Common myeloid progenitor, CD34-positive (primary cell): ENCODE measurements around the gene NEK9.
"Not testable (repeated sequence)": the region's sequence is repeated elsewhere in the genome, so short reads cannot be mapped to it uniquely, and the experiment has no call there.

Experiments used
- CTCF ChIA-PET: fragments of 350-600 bp; sonication (Branson Sonifier 250); formaldehyde crosslinking; loops from one replicate; lab custom pipeline; 2021; ENCODE audit warnings: antibody characterized with exemption; lab: Charles Lee
- POLR2A ChIA-PET: fragments of 350-600 bp; sonication (Branson Sonifier 250); formaldehyde crosslinking; loops from one replicate; lab custom pipeline; 2021; ENCODE audit warnings: antibody characterized with exemption; lab: Charles Lee
- DNase-seq, 3 donors: peaks; one replicate each; pipeline versions ENCODE4 v3.0.0 to v3.0.0-alpha.2; 2013
- H3K27ac ChIP-seq, 2 experiments: 1 replicate in 1 of 2; 2 replicates in 1 of 2; pipeline ENCODE4 v1.7.0; 2013; ENCODE audit warnings: inconsistent platforms in 2 of 2, low read length in 2 of 2, mild to moderate bottlenecking in 2 of 2, low read depth in 1 of 2, moderate library complexity in 1 of 2; ENCODE audit not compliant: severe bottlenecking in 2 of 2, insufficient read depth in 1 of 2, poor library complexity in 1 of 2
- H3K27me3 ChIP-seq, 5 experiments: replicated peaks in 2 of 5; 1 replicate in 3 of 5; 2 replicates in 2 of 5; pipeline versions ENCODE4 v1.6.1 to v1.7.0; 2013; ENCODE audit warnings: low read length in 4 of 5, mild to moderate bottlenecking in 2 of 5, moderate library complexity in 2 of 5, inconsistent platforms in 1 of 5; ENCODE audit not compliant: insufficient read depth in 5 of 5, control insufficient read depth in 4 of 5
- H3K36me3 ChIP-seq, 4 experiments: 1 replicate in 2 of 4; 2 replicates in 2 of 4; pipeline versions ENCODE4 v1.6.1 to v1.7.0; 2013; ENCODE audit warnings: low read length in 3 of 4, control low read depth in 1 of 4, mild to moderate bottlenecking in 1 of 4; ENCODE audit not compliant: control insufficient read depth in 4 of 4, insufficient read depth in 4 of 4
- H3K4me1 ChIP-seq, 4 experiments: 1 replicate in 3 of 4; 2 replicates in 1 of 4; pipeline versions ENCODE4 v1.6.1 to v1.7.1; 2013; ENCODE audit warnings: low read length in 3 of 4, mild to moderate bottlenecking in 3 of 4, control low read depth in 1 of 4, inconsistent platforms in 1 of 4, moderate library complexity in 1 of 4; ENCODE audit not compliant: control insufficient read depth in 4 of 4, insufficient read depth in 4 of 4; ENCODE audit errors: control extremely low read depth in 1 of 4
- H3K4me3 ChIP-seq, 7 experiments: 1 replicate in 4 of 7; 2 replicates in 3 of 7; pipeline versions ENCODE4 v1.5.1 to v1.7.0; 2013; ENCODE audit warnings: mild to moderate bottlenecking in 7 of 7, low read length in 6 of 7, moderate library complexity in 6 of 7, inconsistent platforms in 2 of 7, low read depth in 2 of 7, control low read depth in 1 of 7; ENCODE audit not compliant: insufficient read depth in 4 of 7, control insufficient read depth in 1 of 7; ENCODE audit errors: extremely low read depth in 1 of 7
- H3K9me3 ChIP-seq, 5 experiments: 1 replicate in 4 of 5; 2 replicates in 1 of 5; pipeline versions ENCODE4 v1.6.1 to v1.7.1; 2013; ENCODE audit warnings: low read length in 4 of 5, mild to moderate bottlenecking in 2 of 5, inconsistent platforms in 1 of 5, low read depth in 1 of 5, moderate library complexity in 1 of 5; ENCODE audit not compliant: control insufficient read depth in 4 of 5, insufficient read depth in 2 of 5; ENCODE audit errors: control extremely low read depth in 1 of 5
- WGBS: methylation state at CpG from one replicate; pipeline ENCODE4 v1.1.5; 2013; ENCODE audit not compliant: insufficient coverage; 5-methylcytosine and 5-hydroxymethylcytosine counted together

NEK9 gene

GRCh38 chr14:75068294-75069120 lies 58.3 kb downstream of the NEK9 start:
- Histone ChIP-seq H3K4me3 (peak overlapping the region in 6 of 7 experiments; percentile 49 to 82 (median 64)), H3K4me1 (peaks cover 6 to 22% (median 17%) of the 10 kb centered on the region in 4 experiments), H3K36me3 (no peaks in the 10 kb centered on the region), H3K27ac (peak overlapping the region in 1 of 2 experiments; percentile 20), H3K27me3 (no peaks in the 10 kb centered on the region), H3K9me3 (no peaks in the 10 kb centered on the region)
- peak in 1 of 3 donors; percentile 53 for DNase-seq
- WGBS, result 59% methylated on average over 8 of the region's 15 CpGs
- ChIA-PET CTCF (interaction anchor here (2.1 kb wide), 1 partner anchor 24 kb away, joined by 6 read pairs; no protein-coding TSS in a partner anchor), POLR2A (interaction anchor here (1.9 kb wide), 1 partner anchor 10 kb away, joined by 3 read pairs; no protein-coding TSS in a partner anchor)

GRCh38 chr14:75067765-75068164 lies 59.1 kb downstream of the NEK9 start:
- WGBS, result 100% methylated on average over 3 of the region's 4 CpGs
- ChIA-PET CTCF (interaction anchor here (0.9 to 2.1 kb wide), 2 partner anchors 23 to 45 kb away, joined by 3 to 6 read pairs; no protein-coding TSS in a partner anchor), POLR2A (interaction anchor here (1.9 kb wide), 1 partner anchor 10 kb away, joined by 3 read pairs; no protein-coding TSS in a partner anchor)
- not testable (repeated sequence) for H3K27me3 ChIP-seq, H3K9me3 ChIP-seq, DNase-seq, H3K4me3 ChIP-seq, H3K36me3 ChIP-seq, H3K27ac ChIP-seq
- H3K4me1 ChIP-seq, result peaks cover 12 to 29% (median 23%) of the 10 kb centered on the region in 4 experiments

- no peak for DNase-seq
- peaks cover 12 to 31% (median 25%) of the 10 kb centered on the region in 4 experiments for H3K4me1 ChIP-seq
- H3K9me3 ChIP-seq, result no peaks in the 10 kb centered on the region
- H3K4me3 ChIP-seq, result no peak overlapping the region
- no peak overlapping the region for H3K27ac ChIP-seq
- H3K36me3 ChIP-seq, result no peaks in the 10 kb centered on the region
- WGBS, result 100% methylated on average over 1 of the region's 1 CpG
- no peaks in the 10 kb centered on the region for H3K27me3 ChIP-seq
- ChIA-PET POLR2A (no interaction called here), CTCF (interaction anchor here (0.9 to 3.0 kb wide), 3 partner anchors 11 to 44 kb away, joined by 3 to 11 read pairs (median 6); no protein-coding TSS in a partner anchor)
Measured at GRCh38 chr14:75067212-75067611, 59.6 kb downstream of the NEK9 start.

- H3K27ac ChIP-seq, result no peak overlapping the region
- no peak overlapping the region for H3K4me3 ChIP-seq
- H3K27me3 ChIP-seq, result no peaks in the 10 kb centered on the region
- ChIA-PET POLR2A (no interaction called here), CTCF (interaction anchor here (0.9 to 3.0 kb wide), 4 partner anchors 12 to 121 kb away, joined by 3 to 11 read pairs (median 3); partner anchors contain the start of gene MLH3)
- no peaks in the 10 kb centered on the region for H3K9me3 ChIP-seq
- no peak for DNase-seq
- no peaks in the 10 kb centered on the region for H3K36me3 ChIP-seq
- peaks cover 12 to 31% (median 25%) of the 10 kb centered on the region in 4 experiments for H3K4me1 ChIP-seq
- WGBS, result 100% methylated on average over 2 of the region's 3 CpGs
Measured at GRCh38 chr14:75066691-75067090, 60.2 kb downstream of the NEK9 start.

GRCh38 chr14:75064205-75064567 lies 62.7 kb downstream of the NEK9 start:
- Histone ChIP-seq H3K27me3 (no peaks in the 10 kb centered on the region), H3K4me1 (peaks cover 12 to 25% (median 20%) of the 10 kb centered on the region in 4 experiments), H3K4me3 (peak overlapping the region; percentile 81 to 100 (median 93)), H3K36me3 (peaks cover 0 to 9% (median 1%) of the 10 kb centered on the region in 4 experiments), H3K27ac (peak overlapping the region; percentile 69 to 76), H3K9me3 (no peaks in the 10 kb centered on the region)
- CTCF ChIA-PET, result interaction anchor here (0.6 to 3.3 kb wide), 9 partner anchors 12 to 455 kb away, joined by 3 to 11 read pairs (median 3); no protein-coding TSS in a partner anchor
- 64% methylated on average over 6 of the region's 8 CpGs for WGBS
- POLR2A ChIA-PET, result no interaction called here
- no peak for DNase-seq

- DNase-seq, result peak; percentile 85 to 89 (median 88)
- ChIA-PET POLR2A (interaction anchor here (0.6 kb wide), 1 partner anchor 1592 kb away, joined by 5 read pairs; no protein-coding TSS in a partner anchor), CTCF (interaction anchor here (0.9 to 3.3 kb wide), 7 partner anchors 11 to 455 kb away, joined by 3 to 10 read pairs (median 3); no protein-coding TSS in a partner anchor)
- peaks cover 9 to 21% (median 15%) of the 10 kb centered on the region in 4 experiments for H3K4me1 ChIP-seq
- H3K27me3 ChIP-seq, result no peaks in the 10 kb centered on the region
- H3K36me3 ChIP-seq, result peaks cover 0 to 9% (median 1%) of the 10 kb centered on the region in 4 experiments
- H3K27ac ChIP-seq, result peak within 1 kb of the TSS; percentile 69 to 76
- no peaks in the 10 kb centered on the region for H3K9me3 ChIP-seq
- WGBS, result 0% methylated on average over 20 of the region's 34 CpGs
- H3K4me3 ChIP-seq, result peak within 1 kb of the TSS; percentile 81 to 100 (median 93)
Measured at GRCh38 chr14:75063491-75064204, 63.2 kb downstream of the NEK9 start, which contains the start of gene ACYP1. TSS of gene ACYP1 (minus strand) at chr14:75064024. CDS start at chr14:75063553, 471 bp downstream.
